GM13976 (cell line): ENCODE results near the gene HIVEP3.
A peak's percentile ranks its signal among the peaks of the same experiment; 100 is the strongest.

Experiments used
- DNase-seq: peaks from one replicate; pipeline ENCODE4 v3.0.0; 2012; ENCODE audit warnings: low spot score
- in situ Hi-C: fragments of 300-500 bp; cut with MboI; formaldehyde crosslinking; loops from one replicate; pipeline ENCODE4 v1.12.0; 2022; ENCODE audit warnings: low sequenced_read_pairs, mixed read lengths, inconsistent platforms; ENCODE audit not compliant: unreplicated experiment
- TF ChIP-seq, protein P1 (sequence below): IDR thresholded peaks from 2 replicates; pipeline ENCODE4 v1.5.1; 2012; ENCODE audit warnings: borderline replicate concordance, mild to moderate bottlenecking; ENCODE audit not compliant: insufficient read depth; ENCODE audit errors: extremely low read depth, missing control alignments, control extremely low read depth

HIVEP3 gene

DNA sequence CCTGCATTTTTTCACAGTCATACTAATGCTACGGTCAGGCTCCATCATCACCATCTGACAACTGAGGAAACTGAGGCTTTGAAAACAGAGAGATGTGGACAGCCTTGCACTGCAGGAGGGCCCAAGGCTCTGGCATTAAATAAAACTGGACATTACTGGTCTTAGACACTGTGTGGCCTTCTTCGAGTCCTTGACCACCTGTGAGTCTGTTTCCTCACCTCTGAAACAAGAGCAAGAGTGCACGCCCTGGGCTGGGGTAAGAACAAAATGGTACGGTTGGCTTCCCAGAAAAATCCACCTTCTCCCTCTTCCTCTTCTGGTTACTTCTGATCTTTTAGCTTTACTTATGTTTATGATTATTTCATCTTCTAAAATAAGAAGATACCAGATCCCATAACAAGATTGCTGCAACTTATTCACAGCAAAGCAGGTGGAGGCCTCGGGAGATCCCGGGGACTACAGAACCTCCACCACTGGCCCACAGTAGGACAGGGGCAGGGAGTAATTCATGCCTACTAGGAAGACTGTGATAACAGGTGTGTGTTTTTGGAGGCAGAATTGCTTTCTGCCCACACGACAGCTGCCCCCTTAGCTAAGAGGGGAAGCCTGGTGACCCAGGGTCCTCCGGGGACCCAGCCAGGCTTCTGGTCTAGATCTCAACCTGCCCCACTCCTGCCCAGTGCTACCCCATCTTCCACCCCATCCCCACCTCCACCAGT is 277.8 kb downstream of the HIVEP3 start:
- in situ Hi-C loops = no loop called here
- TF ChIP-seq, protein P1, sequence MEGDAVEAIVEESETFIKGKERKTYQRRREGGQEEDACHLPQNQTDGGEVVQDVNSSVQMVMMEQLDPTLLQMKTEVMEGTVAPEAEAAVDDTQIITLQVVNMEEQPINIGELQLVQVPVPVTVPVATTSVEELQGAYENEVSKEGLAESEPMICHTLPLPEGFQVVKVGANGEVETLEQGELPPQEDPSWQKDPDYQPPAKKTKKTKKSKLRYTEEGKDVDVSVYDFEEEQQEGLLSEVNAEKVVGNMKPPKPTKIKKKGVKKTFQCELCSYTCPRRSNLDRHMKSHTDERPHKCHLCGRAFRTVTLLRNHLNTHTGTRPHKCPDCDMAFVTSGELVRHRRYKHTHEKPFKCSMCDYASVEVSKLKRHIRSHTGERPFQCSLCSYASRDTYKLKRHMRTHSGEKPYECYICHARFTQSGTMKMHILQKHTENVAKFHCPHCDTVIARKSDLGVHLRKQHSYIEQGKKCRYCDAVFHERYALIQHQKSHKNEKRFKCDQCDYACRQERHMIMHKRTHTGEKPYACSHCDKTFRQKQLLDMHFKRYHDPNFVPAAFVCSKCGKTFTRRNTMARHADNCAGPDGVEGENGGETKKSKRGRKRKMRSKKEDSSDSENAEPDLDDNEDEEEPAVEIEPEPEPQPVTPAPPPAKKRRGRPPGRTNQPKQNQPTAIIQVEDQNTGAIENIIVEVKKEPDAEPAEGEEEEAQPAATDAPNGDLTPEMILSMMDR = no peak
- no peak for DNase-seq

DNA sequence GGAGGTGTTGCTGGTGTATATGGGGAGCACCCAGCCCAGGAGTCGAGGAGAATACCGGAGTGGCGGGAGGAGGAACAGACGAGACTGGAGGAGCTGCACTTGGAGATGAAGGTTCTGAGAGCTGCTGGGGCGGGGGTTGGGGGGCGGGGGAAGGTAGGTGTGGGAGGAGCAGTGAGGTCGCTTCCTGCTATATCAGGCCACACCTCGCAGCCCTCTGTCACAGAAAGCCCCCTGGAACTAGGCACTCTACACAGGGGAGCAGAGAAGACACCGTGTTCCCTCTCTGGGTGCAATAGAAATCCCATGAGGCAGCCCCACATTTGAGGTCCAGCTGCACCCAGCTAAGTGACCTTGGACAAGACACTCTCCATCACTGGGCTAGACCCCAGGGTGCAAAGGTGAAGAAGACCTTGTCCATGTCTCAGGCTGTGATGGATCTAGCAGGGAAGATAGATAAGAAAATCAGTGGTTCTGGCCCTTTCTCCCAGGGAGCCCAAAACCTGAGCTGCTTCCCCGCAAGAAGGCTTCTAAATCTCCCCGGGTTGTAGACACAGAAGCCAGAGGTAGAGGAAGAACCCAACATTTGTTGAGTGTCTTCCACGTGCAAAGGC is 278.5 kb downstream of the HIVEP3 start:
- in situ Hi-C loops = no loop called here
- peak; percentile 57 for DNase-seq
- TF ChIP-seq, protein P1 = no peak

DNA sequence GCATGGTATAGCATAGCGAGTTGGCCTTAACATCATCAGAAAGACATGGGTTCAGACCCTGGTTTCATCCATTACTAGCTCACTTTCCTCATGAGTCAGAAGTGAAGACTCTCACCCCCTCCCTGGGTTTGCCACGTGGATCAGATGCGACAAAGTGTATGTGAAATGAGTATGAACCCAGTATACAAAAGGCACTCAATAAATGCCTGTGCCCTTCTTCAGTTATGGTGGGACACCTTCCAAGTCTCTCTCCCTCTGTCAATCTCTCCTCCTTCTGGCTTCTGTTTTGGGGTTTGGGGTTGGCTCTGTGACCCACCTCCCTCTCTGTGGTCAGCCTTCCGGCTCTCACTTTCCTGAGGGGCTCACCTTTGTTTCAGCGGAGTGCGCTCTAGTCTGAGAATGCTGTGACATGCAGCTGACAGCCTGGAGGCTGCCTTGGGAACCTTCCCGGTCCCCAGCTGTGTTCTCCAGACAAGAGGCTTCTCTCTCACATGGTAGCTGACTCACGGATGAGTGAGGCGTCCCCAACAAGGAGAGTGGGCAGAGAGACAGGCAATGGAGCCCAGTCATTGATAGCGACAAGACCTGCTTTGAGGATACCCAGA is 279.3 kb downstream of the HIVEP3 start:
- in situ Hi-C loops = no loop called here
- peak; percentile 64 for DNase-seq
- TF ChIP-seq, protein P1 = no peak

DNA sequence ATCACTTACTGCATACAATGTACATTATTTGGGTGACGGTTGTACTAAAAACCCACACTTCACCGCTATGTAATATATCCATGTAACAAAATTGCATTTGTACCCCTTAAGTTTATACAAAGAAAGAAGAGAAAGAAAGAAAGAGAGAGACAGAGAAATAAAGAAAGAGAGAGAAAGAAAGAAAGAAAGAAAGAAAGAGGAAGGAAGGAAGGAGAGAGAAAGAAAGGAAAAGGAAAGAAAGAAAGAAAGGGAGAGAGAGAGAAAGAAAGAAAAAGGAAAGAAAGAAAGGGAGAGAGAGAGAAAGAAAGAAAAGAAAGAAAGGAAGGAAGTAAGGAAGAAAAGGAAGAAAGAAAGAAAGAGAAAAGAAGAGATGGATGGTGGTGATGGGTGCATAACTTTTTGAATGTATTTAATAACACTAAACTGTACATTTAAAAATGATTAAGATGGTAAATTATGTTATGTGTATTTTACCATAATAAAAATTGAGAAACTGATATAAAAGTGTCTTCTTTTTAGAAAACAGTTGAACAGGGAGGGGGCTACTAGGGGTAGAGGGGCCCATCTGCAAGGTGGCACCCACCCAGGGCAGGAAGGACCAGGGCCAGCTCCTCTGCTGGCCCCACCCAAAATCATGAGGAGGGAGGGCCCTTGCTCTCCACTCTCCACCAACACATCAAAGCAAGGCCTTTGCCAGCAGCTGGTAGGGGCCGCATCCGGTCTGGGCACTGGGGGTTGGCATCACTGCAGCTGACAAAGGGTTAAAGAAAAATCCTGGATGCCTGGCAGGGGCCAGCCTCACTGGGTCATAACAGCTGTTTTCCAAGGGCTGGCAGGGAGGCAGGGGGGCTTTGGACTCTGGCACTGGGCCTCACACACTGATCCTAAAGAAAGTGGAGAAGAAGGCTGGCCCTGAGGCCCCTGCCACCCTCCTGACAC is 280.4 kb downstream of the HIVEP3 start:
- TF ChIP-seq, protein P1 = no peak
- DNase-seq = no peak
- in situ Hi-C loops = no loop called here

DNA sequence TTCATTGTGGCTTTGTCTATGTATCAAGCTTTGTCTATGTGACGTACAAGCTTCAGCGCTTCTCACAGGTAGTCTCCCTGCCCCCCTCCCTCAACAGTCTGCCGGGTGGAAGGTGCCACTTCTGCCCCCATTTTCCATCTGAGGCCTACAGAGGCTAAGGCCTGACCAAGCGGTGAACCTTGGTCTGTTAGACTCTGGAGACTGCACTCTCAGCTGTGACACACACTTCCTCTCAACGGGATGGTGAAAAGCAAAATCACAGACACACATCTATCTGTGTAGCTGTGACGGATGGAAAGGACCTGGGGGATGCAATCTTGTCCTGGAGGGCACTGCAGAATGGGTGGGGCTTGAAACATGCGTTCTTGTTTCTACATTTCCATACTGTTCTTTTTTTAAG is 281.4 kb downstream of the HIVEP3 start:
- TF ChIP-seq, protein P1 = no peak
- no peak for DNase-seq
- in situ Hi-C loops = no loop called here

DNA sequence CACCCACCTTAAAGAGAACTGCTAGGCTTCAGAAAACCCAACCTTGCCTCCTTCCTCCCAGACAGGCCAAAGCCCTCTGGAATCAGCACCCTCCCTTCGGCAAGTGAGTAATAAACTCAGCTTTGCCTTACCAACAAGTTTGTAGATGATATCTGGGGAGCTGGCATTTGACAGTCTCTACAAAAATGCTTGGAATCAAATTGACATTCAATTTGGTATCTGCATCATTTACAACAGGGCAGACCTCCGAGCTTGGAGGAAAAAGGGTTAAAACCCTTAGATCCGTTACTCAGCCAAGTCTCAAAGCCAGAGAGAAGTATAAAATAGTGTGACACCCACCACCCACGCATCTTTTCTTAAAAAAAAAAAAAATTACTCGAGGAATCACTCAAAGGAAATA is 285.0 kb downstream of the HIVEP3 start:
- in situ Hi-C loops = no loop called here
- TF ChIP-seq, protein P1 = no peak
- no peak for DNase-seq
